Measurements from ENCODE around the gene FOXP1. TPM values are rescaled to one million over a fixed set of nuclear protein-coding genes. Genes with fewer than 3 reads are reported as not detected.

The FOXP1 gene
- total and polyA plus RNA-seq, 2 of the 13 experiments (the other 11 are each of a cell fraction or from before 2014, with no cell fraction given): 40.4 to 59.0 TPM

DNA sequence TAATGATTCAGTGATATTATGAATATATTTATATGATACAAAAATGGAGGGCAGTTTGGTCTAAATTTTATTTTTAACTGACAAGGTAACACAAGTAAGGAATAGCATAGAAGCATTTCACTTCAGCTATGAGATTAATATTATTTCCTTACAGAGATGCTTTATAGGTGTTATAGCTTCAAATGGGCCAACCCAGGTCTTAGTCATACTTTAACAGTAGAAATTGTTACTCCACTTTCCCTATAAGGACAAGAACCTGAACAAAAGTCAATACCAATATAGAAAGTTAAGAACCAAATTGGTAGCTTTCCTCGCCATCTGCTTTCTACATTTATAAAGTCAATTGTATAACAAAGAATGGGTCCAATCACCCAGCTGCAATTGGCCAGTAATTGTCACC is 570.6 kb downstream of the FOXP1 start:
- no peak for TF ChIP-seq SMYD3 (CRISPR knock-in tag; IDR thresholded peaks at IDR 0.05)
- no peak for TF ChIP-seq SMARCC2 (IDR thresholded peaks at IDR 0.05)
- no peak for TF ChIP-seq ATM (IDR thresholded peaks at IDR 0.05; ENCODE audit: borderline replicate concordance)
- TF ChIP-seq RFX5 (IDR thresholded peaks at IDR 0.05; ENCODE audit: low read depth, low read length): no peak
- no peak for TF ChIP-seq SNAPC4 (CRISPR knock-in tag; IDR thresholded peaks at IDR 0.05)
- TF ChIP-seq, protein P1, sequence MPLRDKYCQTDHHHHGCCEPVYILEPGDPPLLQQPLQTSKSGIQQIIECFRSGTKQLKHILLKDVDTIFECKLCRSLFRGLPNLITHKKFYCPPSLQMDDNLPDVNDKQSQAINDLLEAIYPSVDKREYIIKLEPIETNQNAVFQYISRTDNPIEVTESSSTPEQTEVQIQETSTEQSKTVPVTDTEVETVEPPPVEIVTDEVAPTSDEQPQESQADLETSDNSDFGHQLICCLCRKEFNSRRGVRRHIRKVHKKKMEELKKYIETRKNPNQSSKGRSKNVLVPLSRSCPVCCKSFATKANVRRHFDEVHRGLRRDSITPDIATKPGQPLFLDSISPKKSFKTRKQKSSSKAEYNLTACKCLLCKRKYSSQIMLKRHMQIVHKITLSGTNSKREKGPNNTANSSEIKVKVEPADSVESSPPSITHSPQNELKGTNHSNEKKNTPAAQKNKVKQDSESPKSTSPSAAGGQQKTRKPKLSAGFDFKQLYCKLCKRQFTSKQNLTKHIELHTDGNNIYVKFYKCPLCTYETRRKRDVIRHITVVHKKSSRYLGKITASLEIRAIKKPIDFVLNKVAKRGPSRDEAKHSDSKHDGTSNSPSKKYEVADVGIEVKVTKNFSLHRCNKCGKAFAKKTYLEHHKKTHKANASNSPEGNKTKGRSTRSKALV (CRISPR knock-in tag; IDR thresholded peaks at IDR 0.05): no peak
- TF ChIP-seq BRF2 (CRISPR knock-in tag; IDR thresholded peaks at IDR 0.05): no peak
- TF ChIP-seq GATAD2A (CRISPR knock-in tag; IDR thresholded peaks at IDR 0.05): no peak
- 100% methylated on average over 1 of the region's 1 CpG for WGBS (ENCODE audit: low lambda C conversion rate)
- ChIA-PET POLR2A (no interaction called here), CTCF (ENCODE audit: low intra/inter-chr PET ratio, low total read pairs) (no interaction called here)
- ATAC-seq (no peak), DNase-seq (ENCODE audit: low spot score) (no peak), FAIRE-seq (no peak)
- H3K4me3 ChIP-seq (replicated peaks in 1 of 3; ENCODE audit: insufficient read depth in 1 of 3, low read depth in 2 of 3, low read length in 3 of 3): no peak overlapping the region
- H3K9me3 ChIP-seq (ENCODE audit: low read length): no peaks in the 10 kb centered on the region
- in situ Hi-C loops (cut with HindIII; ENCODE audit: extremely low pct_ligation_motif_present, low pct_unique_long_range_greater_than_20kb): no loop called here
- H3K4me1 ChIP-seq (ENCODE audit: insufficient read depth, low read length): peaks cover 51% of the 10 kb centered on the region
- H3K36me3 ChIP-seq (replicated peaks in 1 of 2; ENCODE audit: control insufficient read depth in 1 of 2, insufficient read depth in 2 of 2, low read length in 2 of 2): peaks cover 3 to 23% of the 10 kb centered on the region in 2 experiments; a peak in 4 of 5 replicates
- H2AFZ ChIP-seq (ENCODE audit: low read length): no peak overlapping the region
- no peaks in the 10 kb centered on the region for H3K27me3 ChIP-seq (ENCODE audit: control insufficient read depth in 1 of 2, insufficient read depth in 2 of 2, low read length in 2 of 2)
- no peak overlapping the region for H3K9ac ChIP-seq (ENCODE audit: insufficient read depth, low read depth, low read length)
- peaks cover 31% of the 10 kb centered on the region for H3K79me2 ChIP-seq (ENCODE audit: insufficient read depth, low read length)
- no peak overlapping the region for H3K4me2 ChIP-seq (ENCODE audit: low read depth, low read length)
- BruUV-seq (replicated peaks): no TSS peak
- intact Hi-C loops (cut with micrococcal nuclease; ENCODE audit: unreplicated experiment): no loop called here
- H4K20me1 ChIP-seq (ENCODE audit: insufficient read depth, low read length): peaks cover 3% of the 10 kb centered on the region
- H3K27ac ChIP-seq (ENCODE audit: extremely low read length, insufficient read depth, low read length): no peak overlapping the region
